Measurements from ENCODE around the gene MRPS35.

Gene MRPS35

DNA sequence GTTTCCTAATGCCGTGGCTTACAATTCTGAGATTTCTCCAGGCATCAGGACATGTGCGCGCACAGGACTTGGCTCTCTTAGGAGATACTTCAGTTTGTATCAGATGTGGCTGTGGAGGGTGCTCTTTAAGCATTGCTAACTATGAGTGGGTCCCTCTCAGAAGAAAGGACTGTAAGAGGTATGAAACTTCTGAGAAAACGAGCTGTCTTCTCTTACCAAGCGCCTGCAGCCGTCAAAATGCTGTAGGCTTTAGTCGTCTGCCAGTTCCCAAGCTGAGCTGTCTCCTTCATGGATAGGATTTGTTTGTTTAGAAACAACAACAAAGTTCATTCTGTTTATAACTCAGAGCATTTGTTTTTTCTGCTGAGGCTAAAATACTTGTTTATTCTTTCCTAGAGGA is 85.5 kb downstream of the MRPS35 start:
- DNase-seq (ENCODE audit: low read depth, low spot score): no peak
- H3K4me3 ChIP-seq (ENCODE audit: low read length): no peak overlapping the region

DNA sequence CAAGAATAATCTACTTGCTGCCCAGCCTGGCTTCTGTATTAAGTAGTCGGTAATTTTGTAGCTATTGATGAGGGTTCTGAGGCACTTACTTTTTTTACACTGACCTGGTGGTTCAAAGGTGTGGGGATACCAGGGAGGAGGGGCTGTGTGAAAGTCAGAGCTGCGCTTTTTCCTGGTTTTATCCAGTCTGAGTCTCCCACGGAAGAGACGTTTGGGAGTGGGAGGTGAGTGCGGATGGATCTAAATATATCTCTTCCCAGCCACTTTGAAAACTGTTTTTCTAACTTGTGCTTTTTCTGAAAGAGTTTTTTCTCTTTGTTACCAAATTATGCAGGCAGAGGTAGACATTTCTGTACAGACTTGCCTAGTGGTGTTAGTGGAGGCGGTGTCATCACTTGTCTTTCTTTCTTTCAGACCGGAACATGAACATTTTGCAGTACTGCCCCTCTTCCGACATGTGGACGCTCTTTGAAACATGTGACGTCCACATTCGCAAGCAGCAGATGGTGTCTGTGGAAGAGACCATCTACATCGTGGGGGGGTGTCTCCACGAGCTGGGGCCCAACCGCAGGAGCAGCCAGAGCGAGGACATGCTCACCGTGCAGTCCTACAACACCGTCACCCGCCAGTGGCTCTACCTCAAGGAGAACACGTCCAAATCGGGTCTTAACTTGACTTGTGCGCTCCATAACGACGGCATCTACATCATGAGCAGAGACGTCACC is 86.8 kb downstream of the MRPS35 start:
- DNase-seq (ENCODE audit: low read depth, low spot score): no peak
- H3K4me3 ChIP-seq (ENCODE audit: low read length): no peak overlapping the region

DNA sequence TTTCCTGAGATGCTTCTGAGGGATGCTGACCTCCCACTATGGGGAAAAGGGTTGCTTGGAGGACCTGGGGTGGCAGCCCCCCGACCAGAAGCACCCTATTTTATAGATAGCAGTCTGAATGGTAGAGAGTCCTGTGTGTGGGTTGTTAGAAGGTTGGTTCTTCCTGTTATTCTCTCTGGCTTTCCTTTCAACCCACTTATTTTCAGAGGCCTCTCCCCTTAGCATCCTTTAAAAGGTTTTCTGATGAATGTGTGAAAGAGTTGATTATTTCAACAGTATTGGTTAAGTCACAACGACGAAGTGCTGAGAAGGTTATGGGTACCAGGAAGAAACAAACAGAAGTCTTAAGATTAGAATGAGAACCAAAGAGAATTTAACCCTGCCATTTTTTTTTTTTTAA is 90.2 kb downstream of the MRPS35 start:
- DNase-seq (ENCODE audit: low read depth, low spot score): no peak

DNA sequence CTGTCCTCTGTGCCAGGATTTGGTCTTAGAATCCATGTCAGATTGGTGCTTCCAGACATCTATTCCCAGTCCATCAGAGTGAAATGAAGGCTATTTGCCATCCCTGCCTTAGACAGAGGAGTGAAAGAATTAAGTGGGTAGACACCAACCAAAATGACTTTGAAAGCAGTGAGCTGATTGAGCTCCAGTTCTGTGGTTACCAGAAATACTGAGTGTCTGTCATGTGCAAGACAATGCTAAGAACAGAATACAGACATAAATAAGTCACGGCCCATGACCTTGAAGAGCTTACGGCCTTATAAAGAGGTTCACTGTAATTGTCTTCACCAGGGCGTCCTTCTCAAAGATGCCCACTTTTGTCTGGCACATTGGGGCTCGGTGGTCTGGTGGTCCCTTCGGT is 91.0 kb downstream of the MRPS35 start:
- H3K4me3 ChIP-seq (ENCODE audit: low read length): no peak overlapping the region
- DNase-seq (ENCODE audit: low read depth, low spot score): no peak

More for the DNA sequence above, 90.2 kb downstream of the MRPS35 start:
- no peak overlapping the region for H3K4me3 ChIP-seq (ENCODE audit: low read length)

DNA sequence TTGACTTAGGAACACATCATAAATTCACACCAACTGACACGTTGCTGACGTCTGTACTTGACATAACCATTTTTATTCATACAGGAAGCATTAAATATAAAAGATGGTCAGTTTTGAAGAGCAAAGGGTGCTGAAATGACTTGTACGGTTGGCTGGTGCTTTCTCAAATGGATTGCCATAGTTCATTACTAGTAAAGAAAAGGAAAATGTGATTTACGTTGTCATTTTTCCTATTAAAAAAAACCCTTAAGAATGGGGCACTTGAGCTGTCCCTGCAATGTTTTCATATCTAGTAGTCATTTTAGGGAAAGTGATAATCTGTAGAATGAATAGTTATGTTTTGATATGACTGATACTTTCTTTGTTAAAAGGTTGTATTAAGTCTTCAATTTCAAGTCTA is 91.9 kb downstream of the MRPS35 start:
- DNase-seq (ENCODE audit: low read depth, low spot score): no peak
- H3K4me3 ChIP-seq (ENCODE audit: low read length): no peak overlapping the region

DNA sequence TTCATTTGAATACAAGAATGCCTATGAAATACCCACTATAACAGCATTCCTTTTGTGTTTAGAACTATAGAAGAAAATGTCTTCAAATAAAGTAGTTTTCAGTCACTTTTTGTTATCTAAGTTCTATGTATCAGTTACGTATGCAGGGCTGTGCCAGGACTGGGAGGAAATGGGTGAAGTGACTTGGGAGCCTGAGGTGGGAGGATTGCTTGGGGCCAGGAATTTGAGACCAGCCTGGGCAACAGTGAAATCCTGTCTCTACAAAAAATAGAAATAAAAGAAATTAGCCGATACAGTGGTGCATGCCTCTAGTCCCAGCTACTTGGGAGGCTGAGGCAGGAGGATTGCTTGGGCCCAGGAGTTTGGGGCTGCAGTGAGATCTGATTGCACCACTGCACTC is 92.3 kb downstream of the MRPS35 start:
- no peak overlapping the region for H3K4me3 ChIP-seq (ENCODE audit: low read length)
- DNase-seq (ENCODE audit: low read depth, low spot score): no peak

DNA sequence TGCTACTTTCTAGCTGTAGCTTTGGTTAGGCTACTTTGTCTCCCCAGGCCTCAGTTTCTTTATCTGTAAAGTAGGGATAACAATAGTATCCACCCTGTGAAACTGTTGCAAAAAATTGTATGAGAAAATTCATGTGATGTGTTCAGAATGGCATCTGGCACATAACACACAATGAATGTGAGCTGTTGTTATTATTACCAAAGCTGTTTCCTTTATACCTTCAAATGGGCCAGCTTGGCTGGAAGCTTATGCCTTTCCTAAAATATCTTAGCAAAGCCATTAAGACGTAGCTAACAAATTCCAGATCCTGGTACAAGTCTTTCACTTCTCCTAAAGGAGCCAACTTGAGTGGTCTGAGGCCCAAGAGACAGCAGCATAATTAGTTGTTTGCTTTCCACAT is 94.6 kb downstream of the MRPS35 start:
- DNase-seq (ENCODE audit: low read depth, low spot score): no peak
- H3K4me3 ChIP-seq (ENCODE audit: low read length): no peak overlapping the region

Data from Jurkat, Clone E6-1 (cell line).